ENCODE measurements around the gene ANKS3.

DNA sequence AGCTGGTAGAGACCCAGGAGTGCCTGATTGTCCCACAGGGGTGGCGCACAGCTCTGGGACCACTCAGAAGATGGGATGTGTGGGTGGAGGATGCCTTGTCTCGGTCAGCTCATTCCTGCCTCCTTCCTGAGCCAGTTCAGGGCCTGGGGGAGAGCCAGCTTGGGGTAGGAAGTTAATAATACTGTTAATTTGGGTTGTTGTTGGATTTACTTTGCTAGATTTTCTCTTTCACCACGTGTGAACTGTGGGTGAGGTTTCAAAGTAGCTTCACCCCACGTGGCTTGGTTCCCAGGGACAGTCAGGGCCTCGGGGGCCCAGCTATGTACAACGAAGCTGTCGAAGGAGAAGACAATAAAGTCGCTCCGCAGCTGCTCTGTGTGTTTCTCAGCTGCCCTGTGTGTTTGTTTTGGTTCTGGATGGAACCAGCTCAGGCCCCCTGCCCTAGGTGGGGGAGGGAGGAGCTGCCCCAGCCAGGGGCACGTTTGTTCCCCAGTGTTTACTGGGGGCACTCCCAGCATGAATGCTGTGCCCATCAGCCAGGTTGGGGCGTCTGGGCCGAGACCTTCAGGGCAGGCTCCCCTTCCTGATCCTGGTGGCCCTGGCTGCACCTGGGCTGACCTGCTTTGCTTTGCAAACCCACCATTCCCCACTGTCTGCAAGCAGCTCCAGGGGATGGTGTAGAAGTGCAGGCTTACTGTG is 38.4 kb downstream of the ANKS3 start:
- TF ChIP-seq EZH2 (IDR thresholded peaks at IDR 0.05; ENCODE audit: borderline replicate concordance, low read depth, low read length, severe bottlenecking) (no peak), POLR2AphosphoS5 (IDR thresholded peaks at IDR 0.05; ENCODE audit: insufficient read depth, low read depth, low read length) (no peak)
- TF ChIP-seq, protein P1, sequence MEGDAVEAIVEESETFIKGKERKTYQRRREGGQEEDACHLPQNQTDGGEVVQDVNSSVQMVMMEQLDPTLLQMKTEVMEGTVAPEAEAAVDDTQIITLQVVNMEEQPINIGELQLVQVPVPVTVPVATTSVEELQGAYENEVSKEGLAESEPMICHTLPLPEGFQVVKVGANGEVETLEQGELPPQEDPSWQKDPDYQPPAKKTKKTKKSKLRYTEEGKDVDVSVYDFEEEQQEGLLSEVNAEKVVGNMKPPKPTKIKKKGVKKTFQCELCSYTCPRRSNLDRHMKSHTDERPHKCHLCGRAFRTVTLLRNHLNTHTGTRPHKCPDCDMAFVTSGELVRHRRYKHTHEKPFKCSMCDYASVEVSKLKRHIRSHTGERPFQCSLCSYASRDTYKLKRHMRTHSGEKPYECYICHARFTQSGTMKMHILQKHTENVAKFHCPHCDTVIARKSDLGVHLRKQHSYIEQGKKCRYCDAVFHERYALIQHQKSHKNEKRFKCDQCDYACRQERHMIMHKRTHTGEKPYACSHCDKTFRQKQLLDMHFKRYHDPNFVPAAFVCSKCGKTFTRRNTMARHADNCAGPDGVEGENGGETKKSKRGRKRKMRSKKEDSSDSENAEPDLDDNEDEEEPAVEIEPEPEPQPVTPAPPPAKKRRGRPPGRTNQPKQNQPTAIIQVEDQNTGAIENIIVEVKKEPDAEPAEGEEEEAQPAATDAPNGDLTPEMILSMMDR (IDR thresholded peaks at IDR 0.05; ENCODE audit: extremely low read depth in 1 of 2, insufficient read depth in 1 of 2, low read depth in 1 of 2, low read length in 2 of 2) = no peak
- TF ChIP-seq, protein P2, sequence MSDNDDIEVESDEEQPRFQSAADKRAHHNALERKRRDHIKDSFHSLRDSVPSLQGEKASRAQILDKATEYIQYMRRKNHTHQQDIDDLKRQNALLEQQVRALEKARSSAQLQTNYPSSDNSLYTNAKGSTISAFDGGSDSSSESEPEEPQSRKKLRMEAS (IDR thresholded peaks at IDR 0.05; ENCODE audit: insufficient read depth, insufficient read length) = no peak
